C4-2B (cell line): Measurements from ENCODE around the gene SOCS7.

Source experiments
- H3K27ac ChIP-seq: fragments of 450-650 bp; 2 replicates; pipeline ENCODE4 v1.5.1; 2017
- CTCF ChIP-seq: fragments of 450-650 bp; conservative IDR thresholded peaks from 2 replicates; pipeline ENCODE4 v1.5.1; 2017; ENCODE audit warnings: mild to moderate bottlenecking
- ZFX ChIP-seq: fragments of 450-650 bp; IDR thresholded peaks from 2 replicates; pipeline ENCODE4 v1.6.1; 2017

The SOCS7 gene

GRCh38 chr17:38355251-38355650, 3.6 kb downstream of the SOCS7 start:
- no peak for TF ChIP-seq ZFX
- no peak overlapping the region for H3K27ac ChIP-seq

- H3K27ac ChIP-seq: no peak overlapping the region
Observed at GRCh38 chr17:38357486-38358123, 6.0 kb downstream of the SOCS7 start.

GRCh38 chr17:38358586-38359513, 7.2 kb downstream of the SOCS7 start:
- TF ChIP-seq CTCF (no peak), ZFX (no peak)
- H3K27ac ChIP-seq: peak overlapping the region; percentile 20; the same call in 1 of the 2 replicates

More at GRCh38 chr17:38357486-38358123, 6.0 kb downstream of the SOCS7 start:
- TF ChIP-seq ZFX (no peak), CTCF (no peak)

GRCh38 chr17:38361694-38362465, 10.2 kb downstream of the SOCS7 start:
- no peak overlapping the region for H3K27ac ChIP-seq
- TF ChIP-seq CTCF: no peak

- no peak overlapping the region for H3K27ac ChIP-seq
Observed at GRCh38 chr17:38363016-38363415, 11.4 kb downstream of the SOCS7 start.

GRCh38 chr17:38364741-38365140, 13.1 kb downstream of the SOCS7 start:
- no peak overlapping the region for H3K27ac ChIP-seq
- no peak for TF ChIP-seq ZFX
- no peak for TF ChIP-seq CTCF

More at GRCh38 chr17:38363016-38363415, 11.4 kb downstream of the SOCS7 start:
- TF ChIP-seq ZFX: no peak
- no peak for TF ChIP-seq CTCF

GRCh38 chr17:38369124-38369886, 17.7 kb downstream of the SOCS7 start:
- H3K27ac ChIP-seq: no peak overlapping the region
- TF ChIP-seq ZFX (no peak), CTCF (no peak)
